Measurements from ENCODE around the gene ITM2B.

- TF ChIP-seq EZH2 (IDR thresholded peaks at IDR 0.05; ENCODE audit: insufficient read depth, poor library complexity, severe bottlenecking) (no peak), EZH2phosphoT487 (IDR thresholded peaks at IDR 0.05; ENCODE audit: insufficient read depth, low read depth) (no peak)
Observed at GRCh38 chr13:48216204-48216711, 16.7 kb upstream of the ITM2B start.
